CD4-positive, alpha-beta memory T cell (primary cell): Measurements from ENCODE around the gene OR8B2. TPM values are rescaled to one million over a fixed set of nuclear protein-coding genes. Genes with fewer than 3 reads are reported as not detected.

ENCODE experiments used
- CTCF ChIA-PET: fragments of 350-600 bp; sonication (Branson Sonifier 250); formaldehyde crosslinking; loops from one replicate; lab custom pipeline; 2021; ENCODE audit warnings: inconsistent platforms; ENCODE audit not compliant: partially characterized antibody; lab: Charles Lee
- POLR2A ChIA-PET: fragments of 350-600 bp; sonication (Branson Sonifier 250); formaldehyde crosslinking; loops from one replicate; lab custom pipeline; 2021; ENCODE audit not compliant: partially characterized antibody; lab: Charles Lee
- DNase-seq, 5 donors: peaks; one replicate each; pipeline versions ENCODE4 v3.0.0 to v3.0.0-alpha.2; 2020 to 2022; ENCODE audit warnings: mixed read lengths in 1 of 5
- H3K27ac ChIP-seq: one replicate; pipeline ENCODE4 v1.7.0; 2013; ENCODE audit warnings: low read depth, low read length
- H3K27me3 ChIP-seq: 2 replicates; pipeline ENCODE4 v1.7.0; 2013; ENCODE audit warnings: mild to moderate bottlenecking, low read length, moderate library complexity; ENCODE audit not compliant: insufficient read depth
- H3K36me3 ChIP-seq: 2 replicates; pipeline ENCODE4 v1.7.0; 2013; ENCODE audit warnings: mild to moderate bottlenecking, low read length, moderate library complexity; ENCODE audit not compliant: insufficient read depth
- H3K4me1 ChIP-seq: 2 replicates; pipeline ENCODE4 v1.7.0; 2013; ENCODE audit warnings: mild to moderate bottlenecking, low read length, moderate library complexity; ENCODE audit not compliant: insufficient read depth
- H3K4me3 ChIP-seq, 2 donors: one replicate each; pipeline ENCODE4 v1.7.0; 2013; ENCODE audit warnings: low read length in 2 of 2, mild to moderate bottlenecking in 1 of 2
- H3K9me3 ChIP-seq, 2 donors: one replicate each; pipeline ENCODE4 v1.7.0; 2013; ENCODE audit warnings: low read length in 2 of 2, control low read depth in 1 of 2; ENCODE audit not compliant: control insufficient read depth in 1 of 2
- H3K27ac Mint-ChIP-seq, 7 donors: one replicate each; pipeline ENCODE4 v1.8.0; 2020 to 2021; ENCODE audit warnings: mixed read lengths in 7 of 7, mild to moderate bottlenecking in 6 of 7, inconsistent platforms in 3 of 7, moderate library complexity in 3 of 7
- H3K27me3 Mint-ChIP-seq, 2 donors: one replicate each; pipeline ENCODE4 v1.8.0; 2020 to 2021; ENCODE audit warnings: mixed read lengths in 2 of 2
- H3K36me3 Mint-ChIP-seq, 2 donors: one replicate each; pipeline ENCODE4 v1.8.0; 2020 to 2021; ENCODE audit warnings: mixed read lengths in 2 of 2, inconsistent platforms in 1 of 2, mild to moderate bottlenecking in 1 of 2
- H3K4me1 Mint-ChIP-seq, 4 donors: one replicate each; pipeline ENCODE4 v1.8.0; 2020 to 2021; ENCODE audit warnings: mixed read lengths in 4 of 4, mild to moderate bottlenecking in 1 of 4
- H3K4me3 Mint-ChIP-seq, 8 donors: one replicate each; pipeline ENCODE4 v1.8.0; 2020 to 2021; ENCODE audit warnings: mixed read lengths in 8 of 8, mild to moderate bottlenecking in 7 of 8, moderate library complexity in 6 of 8, inconsistent platforms in 3 of 8
- H3K9me3 Mint-ChIP-seq, 8 donors: one replicate each; pipeline ENCODE4 v1.8.0; 2020 to 2021; ENCODE audit warnings: mixed read lengths in 8 of 8, mild to moderate bottlenecking in 5 of 8, inconsistent platforms in 3 of 8, moderate library complexity in 1 of 8
- intact Hi-C: fragments of 100-400 bp; cut with micrococcal nuclease; formaldehyde crosslinking; loops from one replicate; pipeline ENCODE4 v1.15.1; 2023
- polyA plus RNA-seq, 2 donors: library from polyadenylated mRNA; unstranded; fragments of 300-500 nt; fragmentation: Illumina TruSeq; gene quantifications; one replicate each; pipeline ENCODE4 v1.2.3, GENCODE V29; 2021
- total RNA-seq, 2 experiments: library from RNA; stranded (reverse); gene quantifications; one replicate each; pipeline ENCODE4 v1.2.3, GENCODE V29; 2021

OR8B2 gene
- total RNA-seq (not detected), polyA plus RNA-seq (not detected)

GRCh38 chr11:124384399-124384798 is at the start of gene OR8B2:
OR8B2 (minus strand) TSS chr11:124384499; CDS start chr11:124383343, 1,156 bp downstream.
- intact Hi-C loops: no loop called here
- Mint-ChIP-seq H3K27me3 (peaks cover 0 to 2% of the 10 kb centered on the region in 2 donors), H3K27ac (no peak within 1 kb of the TSS), H3K4me3 (no peak within 1 kb of the TSS), H3K36me3 (no peaks in the 10 kb centered on the region), H3K4me1 (no peaks in the 10 kb centered on the region), H3K9me3 (peaks cover 0 to 4% (median under 1%) of the 10 kb centered on the region in 8 donors)
- Histone ChIP-seq H3K4me3 (no peak within 1 kb of the TSS), H3K4me1 (no peaks in the 10 kb centered on the region), H3K9me3 (no peaks in the 10 kb centered on the region), H3K36me3 (no peaks in the 10 kb centered on the region), H3K27ac (no peak within 1 kb of the TSS), H3K27me3 (no peaks in the 10 kb centered on the region)
- DNase-seq: no peak
- CTCF ChIA-PET: no interaction called here
- POLR2A ChIA-PET: no interaction called here

GRCh38 chr11:124429599-124429998 is 45.3 kb upstream of the OR8B2 start:
- Histone ChIP-seq H3K27ac (no peak overlapping the region), H3K4me1 (no peaks in the 10 kb centered on the region), H3K9me3 (no peaks in the 10 kb centered on the region), H3K4me3 (no peak overlapping the region), H3K36me3 (no peaks in the 10 kb centered on the region), H3K27me3 (no peaks in the 10 kb centered on the region)
- ChIA-PET POLR2A (no interaction called here), CTCF (no interaction called here)
- H3K27ac Mint-ChIP-seq: no peak overlapping the region
- intact Hi-C loops: no loop called here
- H3K27me3 Mint-ChIP-seq: peaks cover 0 to 2% of the 10 kb centered on the region in 2 donors
- H3K4me1 Mint-ChIP-seq: no peaks in the 10 kb centered on the region
- H3K36me3 Mint-ChIP-seq: no peaks in the 10 kb centered on the region
- peaks cover 0 to 7% (median 4%) of the 10 kb centered on the region in 8 donors for H3K9me3 Mint-ChIP-seq
- H3K4me3 Mint-ChIP-seq: no peak overlapping the region
- no peak for DNase-seq

GRCh38 chr11:124424384-124424921 is 40.2 kb upstream of the OR8B2 start, which contains the start of gene OR8B4:
OR8B4 (minus strand) TSS chr11:124424871; CDS start chr11:124424871, 0 bp downstream.
- ChIA-PET POLR2A (no interaction called here), CTCF (interaction anchor here (0.6 kb wide), 1 partner anchor 1181 kb away, joined by 3 read pairs; no protein-coding TSS in a partner anchor)
- Mint-ChIP-seq H3K27ac (peak within 1 kb of the TSS in 1 of 7 donors; percentile 31), H3K27me3 (peaks cover 0 to 9% of the 10 kb centered on the region in 2 donors), H3K4me1 (no peaks in the 10 kb centered on the region), H3K4me3 (no peak within 1 kb of the TSS), H3K9me3 (peaks cover 0 to 4% (median 3%) of the 10 kb centered on the region in 8 donors), H3K36me3 (no peaks in the 10 kb centered on the region)
- no peaks in the 10 kb centered on the region for H3K9me3 ChIP-seq
- DNase-seq: no peak
- H3K36me3 ChIP-seq: no peaks in the 10 kb centered on the region
- intact Hi-C loops: no loop called here
- H3K4me1 ChIP-seq: no peaks in the 10 kb centered on the region
- no peaks in the 10 kb centered on the region for H3K27me3 ChIP-seq
- no peak within 1 kb of the TSS for H3K4me3 ChIP-seq
- H3K27ac ChIP-seq: no peak within 1 kb of the TSS

GRCh38 chr11:124421043-124421442 is 36.7 kb upstream of the OR8B2 start:
- Histone ChIP-seq H3K4me1 (no peaks in the 10 kb centered on the region), H3K27me3 (no peaks in the 10 kb centered on the region), H3K36me3 (no peaks in the 10 kb centered on the region), H3K27ac (no peak overlapping the region), H3K4me3 (no peak overlapping the region), H3K9me3 (no peaks in the 10 kb centered on the region)
- H3K36me3 Mint-ChIP-seq: no peaks in the 10 kb centered on the region
- ChIA-PET POLR2A (no interaction called here), CTCF (no interaction called here)
- H3K27ac Mint-ChIP-seq: no peak overlapping the region
- H3K4me3 Mint-ChIP-seq: no peak overlapping the region
- intact Hi-C loops: no loop called here
- DNase-seq: no peak
- no peaks in the 10 kb centered on the region for H3K4me1 Mint-ChIP-seq
- H3K9me3 Mint-ChIP-seq: peaks cover 0 to 3% (median 0%) of the 10 kb centered on the region in 8 donors
- peaks cover 1 to 13% of the 10 kb centered on the region in 2 donors for H3K27me3 Mint-ChIP-seq

- Mint-ChIP-seq H3K4me3 (no peak overlapping the region), H3K27ac (no peak overlapping the region), H3K36me3 (no peaks in the 10 kb centered on the region), H3K4me1 (peaks cover 0 to 1% (median 0%) of the 10 kb centered on the region in 4 donors), H3K27me3 (peaks cover 5 to 11% of the 10 kb centered on the region in 2 donors), H3K9me3 (peaks cover 0 to 3% (median 0%) of the 10 kb centered on the region in 8 donors)
- H3K27me3 ChIP-seq: no peaks in the 10 kb centered on the region
- peak in 2 of 5 donors; percentile 9 to 11 for DNase-seq
- ChIA-PET CTCF (interaction anchor here (0.7 kb wide), 1 partner anchor 169 kb away, joined by 3 read pairs; no protein-coding TSS in a partner anchor), POLR2A (no interaction called here)
- no peaks in the 10 kb centered on the region for H3K9me3 ChIP-seq
- H3K4me1 ChIP-seq: no peaks in the 10 kb centered on the region
- H3K4me3 ChIP-seq: no peak overlapping the region
- no peaks in the 10 kb centered on the region for H3K36me3 ChIP-seq
- H3K27ac ChIP-seq: no peak overlapping the region
- intact Hi-C loops: loop anchor here (1.0 kb wide), 1 partner anchor 171 kb away; no protein-coding TSS in a partner anchor
Observed at GRCh38 chr11:124415356-124415923, 31.1 kb upstream of the OR8B2 start.

- DNase-seq: no peak
- no peaks in the 10 kb centered on the region for H3K9me3 ChIP-seq
- Mint-ChIP-seq H3K9me3 (no peaks in the 10 kb centered on the region), H3K27me3 (peaks cover 4% of the 10 kb centered on the region in 2 donors), H3K36me3 (no peaks in the 10 kb centered on the region), H3K4me3 (no peak overlapping the region), H3K27ac (no peak overlapping the region), H3K4me1 (no peaks in the 10 kb centered on the region)
- no peaks in the 10 kb centered on the region for H3K36me3 ChIP-seq
- no peak overlapping the region for H3K27ac ChIP-seq
- no peaks in the 10 kb centered on the region for H3K4me1 ChIP-seq
- no peak overlapping the region for H3K4me3 ChIP-seq
- intact Hi-C loops: no loop called here
- H3K27me3 ChIP-seq: peaks cover 3% of the 10 kb centered on the region
- ChIA-PET POLR2A (no interaction called here), CTCF (no interaction called here)
Observed at GRCh38 chr11:124409906-124410305, 25.6 kb upstream of the OR8B2 start.

- intact Hi-C loops: no loop called here
- CTCF ChIA-PET: no interaction called here
Observed at GRCh38 chr11:124405581-124405980, 21.3 kb upstream of the OR8B2 start.

More at GRCh38 chr11:124405581-124405980, 21.3 kb upstream of the OR8B2 start:
- H3K4me1 Mint-ChIP-seq: peaks cover 0 to 3% (median under 1%) of the 10 kb centered on the region in 4 donors
- H3K9me3 Mint-ChIP-seq: peaks cover 0 to 3% (median 0%) of the 10 kb centered on the region in 8 donors
- Histone ChIP-seq H3K36me3 (no peaks in the 10 kb centered on the region), H3K4me3 (no peak overlapping the region), H3K27me3 (peaks cover 3% of the 10 kb centered on the region), H3K4me1 (no peaks in the 10 kb centered on the region), H3K9me3 (no peaks in the 10 kb centered on the region), H3K27ac (no peak overlapping the region)
- DNase-seq: no peak
- H3K27ac Mint-ChIP-seq: no peak overlapping the region
- POLR2A ChIA-PET: no interaction called here
- H3K27me3 Mint-ChIP-seq: peaks cover 0 to 5% of the 10 kb centered on the region in 2 donors
- no peak overlapping the region for H3K4me3 Mint-ChIP-seq
- no peaks in the 10 kb centered on the region for H3K36me3 Mint-ChIP-seq
